ENCODE measurements around the gene MRC1.

The MRC1 gene

GRCh38 chr10:17795813-17796594 lies 13.1 kb upstream of the MRC1 start:
- no peak for DNase-seq (ENCODE audit: low read depth)

GRCh38 chr10:17801507-17801906 lies 7.6 kb upstream of the MRC1 start:
- no peak for DNase-seq (ENCODE audit: low read depth)

DNA sequence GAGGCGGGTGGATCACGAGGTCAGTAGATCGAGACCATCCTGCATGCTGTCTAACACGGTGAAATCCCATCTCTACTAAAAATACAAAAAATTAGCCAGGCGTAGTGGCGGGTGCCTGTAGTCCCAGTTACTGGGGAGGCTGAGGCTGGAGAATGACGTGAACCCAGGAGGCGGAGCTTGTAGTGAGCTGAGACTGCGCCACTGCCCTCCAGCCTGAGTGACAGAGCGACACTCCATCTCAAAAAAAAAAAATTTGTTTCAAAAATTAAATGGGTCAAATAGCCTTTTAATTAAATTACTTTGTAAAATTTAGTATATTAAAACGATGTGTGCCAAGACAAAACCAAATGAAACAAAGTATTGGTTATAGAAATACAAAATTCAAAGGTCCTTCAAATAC lies 6.8 kb upstream of the MRC1 start:
- no peak for DNase-seq (ENCODE audit: low read depth)

DNA sequence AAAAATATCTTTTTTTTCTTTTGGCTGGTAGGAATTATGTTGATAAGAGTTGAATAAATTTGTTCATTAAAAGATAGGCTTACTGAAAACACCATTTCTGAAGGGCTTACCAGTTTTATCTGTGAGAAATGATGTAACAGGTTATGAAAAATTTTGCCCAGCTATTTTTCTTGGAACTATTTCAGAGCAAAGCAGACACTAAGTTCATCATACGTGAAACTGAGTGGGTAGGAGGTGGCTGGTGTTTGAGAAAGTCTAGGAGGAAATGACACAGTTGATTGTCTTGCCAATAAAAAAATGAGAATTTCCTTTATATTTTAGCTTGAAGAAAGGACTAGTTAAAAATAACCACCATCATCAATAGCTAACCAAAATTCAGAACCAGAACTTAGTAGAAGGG lies 6.2 kb upstream of the MRC1 start:
- no peak for DNase-seq (ENCODE audit: low read depth)

DNA sequence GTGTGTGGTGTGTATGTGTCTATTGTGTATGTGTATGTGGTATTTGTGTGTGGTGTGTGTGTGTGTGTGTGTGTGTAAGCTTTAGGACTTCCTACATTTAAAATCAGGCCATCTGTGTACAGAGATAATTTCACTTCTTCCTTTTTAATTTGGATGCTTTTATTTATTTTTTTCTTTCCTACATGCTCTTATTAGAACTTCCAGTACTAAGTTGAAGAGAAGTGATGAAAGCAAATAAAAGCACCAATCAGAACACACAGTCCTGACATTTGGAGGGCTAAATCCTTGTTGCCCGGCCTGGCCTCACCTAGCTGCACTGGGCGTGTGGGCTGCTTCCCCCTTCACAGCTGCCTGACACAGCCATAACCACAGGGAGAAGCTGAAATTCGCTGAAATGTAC lies 3.8 kb upstream of the MRC1 start:
- no peak for DNase-seq (ENCODE audit: low read depth)

DNA sequence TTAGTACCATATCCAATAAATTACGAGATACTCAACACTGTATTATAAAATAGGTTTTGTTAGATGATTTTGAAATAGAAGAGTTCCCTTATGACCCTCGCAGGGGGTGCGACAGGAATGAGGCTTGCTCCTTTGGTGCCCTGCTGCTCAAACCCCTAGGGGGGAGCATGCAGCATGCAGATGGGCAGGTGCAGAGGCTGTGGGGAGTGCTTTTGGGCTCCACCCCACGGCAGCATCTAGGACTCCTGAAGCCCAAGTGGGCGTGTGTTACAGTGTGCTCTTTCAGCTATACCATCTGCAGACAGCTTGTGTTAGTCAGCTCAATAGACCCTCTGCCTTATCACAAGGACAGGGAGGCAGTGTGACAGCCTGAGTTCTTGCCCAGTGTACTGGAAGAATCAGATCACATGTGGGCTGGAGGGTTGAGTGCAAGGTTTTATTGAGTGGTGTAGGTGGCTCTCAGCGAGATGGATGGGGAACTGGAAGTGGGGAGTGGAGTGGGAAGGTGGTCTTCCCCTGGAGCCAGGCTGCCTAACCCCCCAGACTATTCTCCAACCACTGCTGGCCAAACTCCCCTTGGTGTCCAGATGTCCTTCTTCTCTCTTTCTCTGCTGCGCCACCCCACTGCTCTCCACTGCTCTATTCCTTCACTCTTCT lies 3.1 kb upstream of the MRC1 start:
- DNase-seq (ENCODE audit: low read depth) = no peak

GRCh38 chr10:17811146-17811865 lies 2.2 kb downstream of the MRC1 start:
- DNase-seq (ENCODE audit: low read depth) = no peak

DNA sequence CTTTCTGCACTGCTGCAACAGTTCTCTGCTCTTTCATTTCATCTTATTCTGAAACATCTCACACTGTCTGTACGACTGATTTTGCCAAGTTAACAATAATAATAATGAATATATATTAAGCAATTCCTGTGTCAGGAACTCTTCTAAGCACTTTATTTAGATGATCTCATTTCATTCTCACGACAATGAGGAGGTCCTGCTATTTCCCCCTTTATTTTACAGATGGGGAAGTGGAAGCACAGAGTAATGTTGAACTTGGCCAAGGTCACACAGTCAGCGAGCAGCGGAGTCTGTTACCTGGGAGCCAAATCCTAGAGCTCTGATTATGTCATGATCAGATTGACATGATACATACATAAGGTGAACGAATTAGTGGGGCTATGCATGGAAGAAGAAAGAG lies 5.8 kb downstream of the MRC1 start:
- no peak for DNase-seq (ENCODE audit: low read depth)

DNA sequence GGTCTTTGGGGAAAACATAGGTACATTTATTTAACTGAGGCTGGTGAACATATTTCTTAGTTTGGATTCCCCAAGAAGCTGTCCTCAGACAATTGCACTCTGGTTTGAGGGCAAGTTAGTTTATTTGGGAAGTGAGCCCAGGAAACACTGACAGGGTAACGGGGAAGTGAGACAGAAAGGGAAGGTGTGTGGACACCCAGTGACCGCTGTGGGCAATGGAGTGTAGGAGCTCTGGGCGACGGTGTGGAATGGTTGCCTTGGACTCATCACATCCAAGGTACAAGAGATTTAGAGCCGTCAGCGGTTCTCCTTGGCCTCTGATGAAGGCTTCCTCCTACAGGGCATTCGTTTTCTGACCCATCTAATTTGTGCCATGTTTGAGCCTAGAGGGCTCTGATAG lies 7.1 kb downstream of the MRC1 start:
- no peak for DNase-seq (ENCODE audit: low read depth)

- DNase-seq (ENCODE audit: low read depth) = no peak
Observed at GRCh38 chr10:17817316-17817715, 8.2 kb downstream of the MRC1 start.

GRCh38 chr10:17817790-17818189 lies 8.6 kb downstream of the MRC1 start:
- DNase-seq (ENCODE audit: low read depth) = no peak

- DNase-seq (ENCODE audit: low read depth) = no peak
Observed at GRCh38 chr10:17819836-17820235, 10.7 kb downstream of the MRC1 start.

GRCh38 chr10:17820943-17821342 lies 11.8 kb downstream of the MRC1 start:
- no peak for DNase-seq (ENCODE audit: low read depth)

DNA sequence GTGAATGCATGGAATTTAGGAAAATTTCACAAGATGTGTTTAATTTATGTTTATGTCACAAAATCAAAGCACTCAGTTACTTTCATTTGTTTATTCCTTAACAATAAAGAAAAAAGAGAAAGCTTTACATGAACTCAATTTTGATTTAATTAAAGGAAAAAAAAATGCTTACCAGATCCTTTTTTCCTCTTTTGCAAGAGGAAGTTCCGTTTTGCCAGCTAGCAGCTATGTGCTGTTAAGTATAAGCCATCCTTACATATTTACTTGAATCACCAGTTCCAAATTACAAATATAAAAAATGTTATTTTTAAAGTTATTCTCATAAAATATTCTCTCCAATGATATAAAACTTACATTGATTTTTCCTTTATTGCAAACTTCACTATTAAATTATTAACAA lies 12.7 kb downstream of the MRC1 start:
- DNase-seq (ENCODE audit: low read depth) = no peak

DNA sequence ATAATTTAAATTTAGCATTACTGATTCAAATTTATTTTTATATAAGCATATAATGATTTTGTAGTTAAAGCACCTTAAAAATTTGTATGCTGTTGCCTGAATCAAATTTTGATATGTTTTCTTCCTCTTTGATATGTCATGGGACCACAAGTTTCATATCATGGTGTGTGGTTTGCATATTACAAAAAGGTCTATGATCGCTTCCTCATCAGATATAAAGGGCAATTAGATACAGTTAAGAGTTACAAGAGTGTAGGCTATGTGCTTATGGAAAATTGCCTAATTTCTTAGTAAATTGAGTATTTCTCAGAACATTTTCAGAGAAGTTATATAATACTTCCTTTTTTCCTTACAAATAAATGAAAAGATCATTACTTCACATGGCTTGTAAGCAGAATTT lies 22.2 kb downstream of the MRC1 start:
- no peak for DNase-seq (ENCODE audit: low read depth)

GRCh38 chr10:17831896-17832295 lies 22.7 kb downstream of the MRC1 start:
- DNase-seq (ENCODE audit: low read depth) = no peak

- no peak for DNase-seq (ENCODE audit: low read depth)
Observed at GRCh38 chr10:17833656-17834055, 24.5 kb downstream of the MRC1 start.

- DNase-seq (ENCODE audit: low read depth) = no peak
Observed at GRCh38 chr10:17835688-17836087, 26.5 kb downstream of the MRC1 start.

- DNase-seq (ENCODE audit: low read depth) = no peak
Observed at GRCh38 chr10:17836942-17837341, 27.8 kb downstream of the MRC1 start.

GRCh38 chr10:17838080-17838648 lies 29.0 kb downstream of the MRC1 start:
- DNase-seq (ENCODE audit: low read depth) = no peak

DNA sequence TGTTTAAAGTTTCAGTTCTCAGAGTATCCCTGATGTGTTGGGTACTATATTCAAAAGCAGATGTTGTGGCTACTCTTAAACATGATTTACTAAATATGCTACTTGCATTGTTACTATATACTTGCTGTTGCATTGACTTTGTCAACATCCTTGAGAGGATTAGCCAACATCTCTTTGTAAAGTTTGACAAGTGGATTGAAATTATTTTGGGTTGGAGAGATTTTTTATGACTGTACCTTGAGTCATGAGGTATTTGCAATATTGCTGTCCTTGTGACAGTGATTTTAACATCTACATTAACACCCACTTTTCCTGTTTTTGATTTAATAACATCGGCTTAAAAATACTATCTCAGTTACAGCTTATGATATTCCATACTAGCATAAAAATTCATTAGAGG lies 31.9 kb downstream of the MRC1 start:
- no peak for DNase-seq (ENCODE audit: low read depth)

- DNase-seq (ENCODE audit: low read depth) = no peak
Observed at GRCh38 chr10:17842641-17843040, 33.5 kb downstream of the MRC1 start.
